ENCODE measurements around the gene RPL31.

The RPL31 gene

GRCh38 chr2:101001691-101002561 is at the start of gene RPL31:
Gene RPL31, plus strand, starts transcription at chr2:101002289. Its CDS starts 413 bp downstream, at chr2:101002702.
- DNase-seq = peak; percentile 98

- no peak for DNase-seq
Measured at GRCh38 chr2:100952512-100952911, 49.6 kb upstream of the RPL31 start.

GRCh38 chr2:100953406-100954043 is 48.6 kb upstream of the RPL31 start:
- DNase-seq = no peak

GRCh38 chr2:100954044-100954420 is 48.1 kb upstream of the RPL31 start:
- DNase-seq = no peak

- no peak for DNase-seq
Measured at GRCh38 chr2:100955226-100955625, 46.9 kb upstream of the RPL31 start.

- no peak for DNase-seq
Measured at GRCh38 chr2:100956081-100956480, 46.0 kb upstream of the RPL31 start.

GRCh38 chr2:100957996-100958653 is 44.0 kb upstream of the RPL31 start:
- no peak for DNase-seq

- DNase-seq = no peak
Measured at GRCh38 chr2:100959225-100959880, 42.7 kb upstream of the RPL31 start.

GRCh38 chr2:100960688-100961087 is 41.4 kb upstream of the RPL31 start:
- DNase-seq = no peak

- DNase-seq = no peak
Measured at GRCh38 chr2:100962366-100963025, 39.6 kb upstream of the RPL31 start.

GRCh38 chr2:100963026-100963375 is 39.1 kb upstream of the RPL31 start:
- DNase-seq = no peak

GRCh38 chr2:100964222-100964621 is 37.9 kb upstream of the RPL31 start:
- no peak for DNase-seq

GRCh38 chr2:100964681-100965169 is 37.4 kb upstream of the RPL31 start:
- DNase-seq = no peak

GRCh38 chr2:100965596-100965995 is 36.5 kb upstream of the RPL31 start:
- no peak for DNase-seq

- DNase-seq = no peak
Measured at GRCh38 chr2:100967716-100968115, 34.4 kb upstream of the RPL31 start.

- no peak for DNase-seq
Measured at GRCh38 chr2:100968146-100969145, 33.6 kb upstream of the RPL31 start.

- no peak for DNase-seq
Measured at GRCh38 chr2:100969998-100970397, 32.1 kb upstream of the RPL31 start.

GRCh38 chr2:100971221-100971620 is 30.9 kb upstream of the RPL31 start:
- DNase-seq = no peak

- DNase-seq = no peak
Measured at GRCh38 chr2:100972452-100972851, 29.6 kb upstream of the RPL31 start.

- DNase-seq = no peak
Measured at GRCh38 chr2:100974712-100975520, 27.2 kb upstream of the RPL31 start.

GRCh38 chr2:100975521-100975785 is 26.6 kb upstream of the RPL31 start:
- DNase-seq = no peak
